ENCODE data around the gene ZBTB12. TPM values are rescaled to one million over a fixed set of nuclear protein-coding genes. Genes with fewer than 3 reads are reported as not detected.
"Not testable (repeated sequence)": the region's sequence is repeated elsewhere in the genome, so short reads cannot be mapped to it uniquely, and the experiment has no call there.

The ZBTB12 gene
- total RNA-seq, 1 donor from 2014 or later = 3.7 TPM

DNA sequence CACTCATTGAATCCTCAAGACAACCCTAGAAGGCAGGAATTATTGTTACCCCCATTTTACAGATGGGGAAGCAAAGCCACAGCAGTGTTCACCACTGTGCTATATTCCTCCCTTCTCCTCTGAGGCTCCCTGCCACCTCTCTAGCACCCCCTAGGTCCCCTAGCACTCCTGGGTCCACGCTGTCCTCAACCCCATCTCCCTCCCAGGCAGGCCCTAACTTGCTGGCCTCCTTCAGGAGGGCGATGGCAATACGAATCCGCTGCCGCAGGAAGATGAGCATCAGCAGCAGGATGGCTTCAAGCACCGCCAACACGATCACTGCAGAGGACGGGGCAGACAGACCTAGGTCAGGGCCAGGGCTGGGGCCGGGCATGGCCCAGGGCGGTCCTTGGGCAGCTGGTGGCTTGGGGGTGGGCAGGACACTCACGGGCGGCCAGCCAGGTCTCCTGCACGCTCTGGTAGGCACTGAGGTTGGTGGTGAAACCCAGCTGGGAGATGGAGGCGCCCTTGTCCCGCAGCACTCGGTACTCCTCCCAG lies 31.4 kb downstream of the ZBTB12 start:
- Mint-ChIP-seq H3K27ac (no peak overlapping the region), H3K4me3 (no peak overlapping the region), H3K27me3 (peaks cover 2% of the 10 kb centered on the region), H3K4me1 (peaks cover 6% of the 10 kb centered on the region), H3K36me3 (ENCODE audit: low read depth) (no peaks in the 10 kb centered on the region), H3K9me3 (no peaks in the 10 kb centered on the region)
- intact Hi-C loops (cut with micrococcal nuclease) = no loop called here
- DNase-seq = no peak

GRCh38 chr6:31869343-31869742 lies 32.5 kb downstream of the ZBTB12 start:
- Mint-ChIP-seq H3K9me3 (no peaks in the 10 kb centered on the region), H3K36me3 (ENCODE audit: low read depth) (no peaks in the 10 kb centered on the region), H3K27me3 (peaks cover 2% of the 10 kb centered on the region), H3K4me3 (no peak overlapping the region), H3K27ac (no peak overlapping the region), H3K4me1 (peaks cover 8% of the 10 kb centered on the region)
- intact Hi-C loops (cut with micrococcal nuclease) = loop anchor here (10.0 kb wide), 1 partner anchor 325 kb away; the partner anchor contains the start of genes ATP6V1G2, DDX39B and NFKBIL1
- no peak for DNase-seq

GRCh38 chr6:31868658-31868971 lies 33.3 kb downstream of the ZBTB12 start:
- H3K9me3 Mint-ChIP-seq; DNase-seq; H3K36me3 Mint-ChIP-seq (ENCODE audit: low read depth); H3K4me3 Mint-ChIP-seq; H3K27me3 Mint-ChIP-seq; H3K27ac Mint-ChIP-seq; H3K4me1 Mint-ChIP-seq: not testable (repeated sequence)
- intact Hi-C loops (cut with micrococcal nuclease) = loop anchor here (10.0 kb wide), 1 partner anchor 324 kb away; the partner anchor contains the start of genes ATP6V1G2, DDX39B and NFKBIL1

GRCh38 chr6:31865205-31866118 lies 36.4 kb downstream of the ZBTB12 start:
- intact Hi-C loops (cut with micrococcal nuclease) = loop anchor here (10.0 kb wide), 1 partner anchor 321 kb away; the partner anchor contains the start of genes ATP6V1G2, DDX39B and NFKBIL1
- Mint-ChIP-seq H3K27me3 (peaks cover 3% of the 10 kb centered on the region), H3K9me3 (no peaks in the 10 kb centered on the region), H3K4me1 (peaks cover 21% of the 10 kb centered on the region), H3K36me3 (ENCODE audit: low read depth) (peaks cover 3% of the 10 kb centered on the region), H3K27ac (no peak overlapping the region), H3K4me3 (no peak overlapping the region)
- no peak for DNase-seq

DNA sequence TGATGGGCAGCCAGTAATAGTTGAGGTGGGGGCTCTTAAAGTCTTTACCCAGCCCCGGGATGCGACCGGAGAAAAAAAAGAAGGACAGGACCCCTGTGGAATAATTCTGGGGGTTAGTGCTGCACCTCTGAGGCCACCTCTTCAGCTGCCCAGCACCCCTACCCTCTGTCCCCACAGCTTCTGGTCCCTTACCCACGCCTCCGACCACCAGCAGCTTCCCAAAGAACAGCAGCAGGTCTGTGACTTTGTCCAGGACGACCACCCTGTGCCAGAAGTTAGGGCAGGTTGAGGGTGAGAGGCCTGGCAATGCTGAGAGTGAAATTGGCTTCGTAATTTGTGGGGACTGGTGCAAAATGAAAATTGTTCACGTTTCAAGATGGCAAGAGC lies 37.1 kb downstream of the ZBTB12 start:
- Mint-ChIP-seq H3K36me3 (ENCODE audit: low read depth) (peaks cover 8% of the 10 kb centered on the region), H3K9me3 (no peaks in the 10 kb centered on the region), H3K4me1 (peaks cover 21% of the 10 kb centered on the region), H3K27me3 (peaks cover 3% of the 10 kb centered on the region), H3K4me3 (no peak overlapping the region), H3K27ac (no peak overlapping the region)
- intact Hi-C loops (cut with micrococcal nuclease) = loop anchor here (10.0 kb wide), 1 partner anchor 320 kb away; the partner anchor contains the start of genes ATP6V1G2, DDX39B and NFKBIL1
- DNase-seq = no peak

DNA sequence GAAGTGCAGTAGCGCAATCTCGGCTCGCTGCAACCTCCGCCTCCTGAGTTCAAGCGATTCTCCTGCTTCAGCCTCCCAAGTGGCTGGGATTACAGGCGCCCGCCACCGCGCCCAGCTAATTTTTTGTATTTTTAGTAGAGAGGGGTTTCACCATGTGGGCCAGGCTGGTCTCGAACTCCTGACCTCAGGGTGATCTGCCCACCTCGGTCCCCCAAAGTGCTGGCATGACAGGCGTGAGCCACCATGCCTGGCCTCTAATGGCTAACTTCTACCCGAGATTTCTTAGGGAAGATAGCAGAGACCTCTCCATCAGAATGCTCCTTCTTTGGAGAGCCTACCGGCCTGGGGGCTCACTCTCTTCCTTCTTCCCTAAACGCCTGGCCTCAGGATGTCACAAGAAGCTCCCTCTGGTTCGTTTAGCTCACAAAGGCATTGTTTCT lies 37.7 kb downstream of the ZBTB12 start:
- intact Hi-C loops (cut with micrococcal nuclease) = loop anchor here (10.0 kb wide), 1 partner anchor 319 kb away; the partner anchor contains the start of genes ATP6V1G2, DDX39B and NFKBIL1
- Mint-ChIP-seq H3K4me3 (peak overlapping the region; percentile 93), H3K36me3 (ENCODE audit: low read depth) (peaks cover 13% of the 10 kb centered on the region), H3K4me1 (peaks cover 21% of the 10 kb centered on the region), H3K27ac (peak overlapping the region; percentile 91)
- H3K27me3 Mint-ChIP-seq, DNase-seq, H3K9me3 Mint-ChIP-seq: not testable (repeated sequence)

- H3K4me1 Mint-ChIP-seq = peaks cover 21% of the 10 kb centered on the region
- peaks cover 3% of the 10 kb centered on the region for H3K27me3 Mint-ChIP-seq
- H3K27ac Mint-ChIP-seq = peak within 1 kb of the TSS; percentile 91
- no peaks in the 10 kb centered on the region for H3K9me3 Mint-ChIP-seq
- peak; percentile 100 for DNase-seq
- peak within 1 kb of the TSS; percentile 93 for H3K4me3 Mint-ChIP-seq
- peaks cover 14% of the 10 kb centered on the region for H3K36me3 Mint-ChIP-seq (ENCODE audit: low read depth)
- intact Hi-C loops (cut with micrococcal nuclease) = loop anchor here (1.0 to 10.0 kb wide), 8 partner anchors 28 to 1408 kb away; partner anchors contain the start of genes ABHD16A, ATP6V1G2, DDX39B and EHMT2
Observed at GRCh38 chr6:31862344-31863235, 39.3 kb downstream of the ZBTB12 start, which contains the start of gene NEU1. TSS of gene NEU1 (minus strand) at chr6:31862821. CDS start at chr6:31862776, 45 bp downstream.

DNA sequence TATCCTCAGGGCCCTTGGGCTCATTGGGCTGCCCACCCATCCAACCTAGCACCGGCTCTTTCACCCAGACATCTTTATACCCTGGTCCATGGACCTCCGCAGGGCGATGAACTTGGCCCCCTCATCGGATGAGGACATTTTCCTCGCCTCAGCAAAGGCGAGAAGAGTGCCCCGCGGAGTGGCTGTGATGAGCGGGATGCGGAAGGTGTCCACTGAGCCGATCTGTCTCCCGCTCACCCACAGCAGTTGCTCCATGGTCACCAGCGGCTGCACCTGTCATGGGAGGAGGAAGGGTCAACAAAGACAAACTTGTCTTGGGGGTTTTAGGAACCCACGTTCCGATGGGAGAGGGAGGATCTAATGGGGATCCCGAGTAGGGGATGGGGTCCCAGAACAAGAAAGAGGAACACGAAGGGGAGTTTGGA lies 40.0 kb downstream of the ZBTB12 start:
- peak overlapping the region; percentile 93 for H3K4me3 Mint-ChIP-seq
- H3K4me1 Mint-ChIP-seq = peaks cover 21% of the 10 kb centered on the region
- H3K27me3 Mint-ChIP-seq = peaks cover 3% of the 10 kb centered on the region
- intact Hi-C loops (cut with micrococcal nuclease) = loop anchor here (1.0 to 10.0 kb wide), 4 partner anchors 28 to 1409 kb away; partner anchors contain the start of genes ATP6V1G2, DDX39B, NFKBIL1 and VPS52
- DNase-seq = peak; percentile 66
- peaks cover 14% of the 10 kb centered on the region for H3K36me3 Mint-ChIP-seq (ENCODE audit: low read depth)
- H3K9me3 Mint-ChIP-seq = no peaks in the 10 kb centered on the region
- peak overlapping the region; percentile 91 for H3K27ac Mint-ChIP-seq

DNA sequence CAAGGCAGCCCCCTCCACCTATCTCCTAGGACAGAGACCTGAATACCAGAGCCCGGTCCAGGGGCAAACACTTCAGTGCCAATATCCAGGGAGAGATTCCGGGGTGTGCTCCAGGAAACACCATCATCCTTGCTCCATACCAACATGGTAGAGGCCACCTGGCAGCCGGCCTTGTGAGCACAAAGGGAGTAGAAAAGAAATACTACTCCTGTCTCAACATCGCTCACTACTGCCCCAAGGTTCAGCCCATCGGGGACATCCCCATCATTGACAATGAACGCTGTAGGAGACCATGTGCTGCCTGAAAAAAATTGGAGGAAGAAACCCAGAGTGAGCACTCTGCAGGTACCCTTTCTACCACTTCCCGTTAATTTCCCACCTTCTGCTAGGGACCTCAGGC lies 40.7 kb downstream of the ZBTB12 start:
- intact Hi-C loops (cut with micrococcal nuclease) = loop anchor here (10.0 kb wide), 1 partner anchor 316 kb away; the partner anchor contains the start of genes ATP6V1G2, DDX39B and NFKBIL1

GRCh38 chr6:31860349-31860748 lies 41.5 kb downstream of the ZBTB12 start:
- Mint-ChIP-seq H3K27ac (no peak overlapping the region), H3K4me1 (peaks cover 21% of the 10 kb centered on the region), H3K4me3 (no peak overlapping the region), H3K9me3 (no peaks in the 10 kb centered on the region), H3K27me3 (peaks cover 3% of the 10 kb centered on the region), H3K36me3 (ENCODE audit: low read depth) (peaks cover 14% of the 10 kb centered on the region)
- intact Hi-C loops (cut with micrococcal nuclease) = loop anchor here (10.0 kb wide), 1 partner anchor 316 kb away; the partner anchor contains the start of genes ATP6V1G2, DDX39B and NFKBIL1
- no peak for DNase-seq

More for the DNA sequence above, 40.7 kb downstream of the ZBTB12 start:
- Mint-ChIP-seq H3K9me3 (no peaks in the 10 kb centered on the region), H3K4me1 (peaks cover 21% of the 10 kb centered on the region), H3K36me3 (ENCODE audit: low read depth) (peaks cover 14% of the 10 kb centered on the region), H3K27ac (no peak overlapping the region), H3K27me3 (peaks cover 3% of the 10 kb centered on the region), H3K4me3 (peak overlapping the region; percentile 93)
- no peak for DNase-seq

DNA sequence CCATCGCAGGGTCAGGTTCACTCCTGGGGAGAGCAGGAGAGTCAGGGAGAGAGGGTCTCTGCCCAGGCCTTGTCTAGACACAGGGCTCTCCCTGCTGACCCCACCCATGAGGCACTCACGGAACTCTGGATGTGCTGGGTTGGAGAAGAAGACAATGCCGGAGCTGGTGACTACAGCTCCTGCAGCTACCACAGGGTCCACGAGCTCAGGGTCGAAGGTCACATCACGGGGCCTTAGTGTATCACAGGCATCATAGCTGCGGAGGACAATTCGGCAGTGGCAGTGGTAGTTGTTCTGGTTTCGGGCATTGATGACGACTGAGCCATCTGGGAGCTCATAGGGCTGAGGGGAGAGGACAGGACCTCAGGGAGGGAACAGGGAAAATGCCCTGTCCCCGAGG lies 42.0 kb downstream of the ZBTB12 start:
- intact Hi-C loops (cut with micrococcal nuclease) = loop anchor here (10.0 kb wide), 1 partner anchor 315 kb away; the partner anchor contains the start of genes ATP6V1G2, DDX39B and NFKBIL1
- Mint-ChIP-seq H3K27ac (no peak overlapping the region), H3K27me3 (peaks cover 3% of the 10 kb centered on the region), H3K4me3 (no peak overlapping the region), H3K4me1 (peaks cover 19% of the 10 kb centered on the region), H3K36me3 (ENCODE audit: low read depth) (peaks cover 14% of the 10 kb centered on the region), H3K9me3 (no peaks in the 10 kb centered on the region)
- DNase-seq = no peak

DNA sequence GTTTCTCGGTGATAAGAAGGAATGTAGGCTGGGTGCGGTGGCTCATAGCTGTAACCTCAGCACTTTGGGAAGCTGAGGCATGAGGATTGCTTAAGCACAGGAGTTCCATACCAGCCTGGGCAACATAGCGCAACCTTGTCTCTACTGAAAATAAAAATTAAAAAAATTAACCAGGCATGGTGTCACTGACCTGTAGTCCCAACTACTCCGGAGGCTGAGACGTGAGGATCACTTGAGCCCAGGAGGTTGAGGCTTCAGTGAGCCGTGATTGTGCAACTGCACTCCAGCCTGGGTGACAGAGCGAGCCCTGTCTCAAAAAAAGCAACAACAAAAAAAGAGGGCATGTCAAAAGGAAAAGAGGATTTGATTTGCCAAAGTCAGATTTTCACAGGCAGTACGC lies 43.2 kb downstream of the ZBTB12 start:
- intact Hi-C loops (cut with micrococcal nuclease) = no loop called here
- peaks cover 18% of the 10 kb centered on the region for H3K4me1 Mint-ChIP-seq
- no peaks in the 10 kb centered on the region for H3K9me3 Mint-ChIP-seq
- peaks cover 3% of the 10 kb centered on the region for H3K27me3 Mint-ChIP-seq
- H3K36me3 Mint-ChIP-seq (ENCODE audit: low read depth) = peaks cover 14% of the 10 kb centered on the region
- no peak for DNase-seq
- no peak overlapping the region for H3K4me3 Mint-ChIP-seq
- no peak overlapping the region for H3K27ac Mint-ChIP-seq

DNA sequence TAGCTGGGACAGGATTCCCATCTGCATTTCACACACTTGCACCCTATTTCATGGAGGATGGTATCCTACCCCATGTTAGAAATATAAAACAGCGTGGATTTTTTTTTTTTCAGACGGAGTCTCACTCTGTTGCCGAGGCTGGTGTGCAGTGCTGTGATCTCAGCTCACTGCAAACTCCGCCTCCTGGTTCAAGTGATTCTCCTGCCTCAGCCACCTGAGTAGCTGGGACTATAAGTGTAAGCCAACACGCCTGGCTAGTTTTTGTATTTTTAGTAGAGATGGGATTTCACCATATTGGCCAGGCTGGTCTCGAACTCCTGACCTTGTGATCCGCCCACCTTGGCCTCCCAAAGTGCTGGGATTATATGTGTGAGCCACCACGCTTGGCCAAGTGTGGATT lies 44.1 kb downstream of the ZBTB12 start:
- H3K27me3 Mint-ChIP-seq; H3K4me3 Mint-ChIP-seq; H3K27ac Mint-ChIP-seq; H3K9me3 Mint-ChIP-seq; DNase-seq; intact Hi-C loops (cut with micrococcal nuclease): not testable (repeated sequence)
- peaks cover 15% of the 10 kb centered on the region for H3K4me1 Mint-ChIP-seq
- peaks cover 12% of the 10 kb centered on the region for H3K36me3 Mint-ChIP-seq (ENCODE audit: low read depth)

Measured in activated CD4-positive, alpha-beta T cell treated with anti-CD3 and anti-CD28 coated beads, Interleukin-2, amount 10 ng/mL, durations not matched to agents 24 days and 14 days (primary cell).